ENCODE results near the gene TMEM209. TPM values are rescaled to one million over a fixed set of nuclear protein-coding genes. Genes with fewer than 3 reads are reported as not detected.

Gene TMEM209
- total RNA-seq, 1 donor from 2014 or later, result 15.4 TPM

GRCh38 chr7:130224210-130224609, 19.0 kb upstream of the TMEM209 start:
- no peaks in the 10 kb centered on the region for H3K36me3 Mint-ChIP-seq (ENCODE audit: unreplicated experiment)
- H3K27me3 Mint-ChIP-seq (ENCODE audit: unreplicated experiment), result no peaks in the 10 kb centered on the region
- no peak overlapping the region for H3K27ac Mint-ChIP-seq (ENCODE audit: unreplicated experiment)
- DNase-seq, result no peak
- TF ChIP-seq, protein P1, sequence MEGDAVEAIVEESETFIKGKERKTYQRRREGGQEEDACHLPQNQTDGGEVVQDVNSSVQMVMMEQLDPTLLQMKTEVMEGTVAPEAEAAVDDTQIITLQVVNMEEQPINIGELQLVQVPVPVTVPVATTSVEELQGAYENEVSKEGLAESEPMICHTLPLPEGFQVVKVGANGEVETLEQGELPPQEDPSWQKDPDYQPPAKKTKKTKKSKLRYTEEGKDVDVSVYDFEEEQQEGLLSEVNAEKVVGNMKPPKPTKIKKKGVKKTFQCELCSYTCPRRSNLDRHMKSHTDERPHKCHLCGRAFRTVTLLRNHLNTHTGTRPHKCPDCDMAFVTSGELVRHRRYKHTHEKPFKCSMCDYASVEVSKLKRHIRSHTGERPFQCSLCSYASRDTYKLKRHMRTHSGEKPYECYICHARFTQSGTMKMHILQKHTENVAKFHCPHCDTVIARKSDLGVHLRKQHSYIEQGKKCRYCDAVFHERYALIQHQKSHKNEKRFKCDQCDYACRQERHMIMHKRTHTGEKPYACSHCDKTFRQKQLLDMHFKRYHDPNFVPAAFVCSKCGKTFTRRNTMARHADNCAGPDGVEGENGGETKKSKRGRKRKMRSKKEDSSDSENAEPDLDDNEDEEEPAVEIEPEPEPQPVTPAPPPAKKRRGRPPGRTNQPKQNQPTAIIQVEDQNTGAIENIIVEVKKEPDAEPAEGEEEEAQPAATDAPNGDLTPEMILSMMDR (IDR thresholded peaks at IDR 0.05; ENCODE audit: partially characterized antibody, unreplicated experiment), result no peak
- H3K4me1 Mint-ChIP-seq (ENCODE audit: low read depth, unreplicated experiment), result no peaks in the 10 kb centered on the region
- peaks cover 1% of the 10 kb centered on the region for H3K9me3 Mint-ChIP-seq (ENCODE audit: unreplicated experiment)
- H3K4me3 Mint-ChIP-seq (ENCODE audit: unreplicated experiment), result no peak overlapping the region

- Mint-ChIP-seq H3K36me3 (ENCODE audit: unreplicated experiment) (no peaks in the 10 kb centered on the region), H3K9me3 (ENCODE audit: unreplicated experiment) (peaks cover 1% of the 10 kb centered on the region), H3K4me3 (ENCODE audit: unreplicated experiment) (no peak overlapping the region), H3K27me3 (ENCODE audit: unreplicated experiment) (no peaks in the 10 kb centered on the region), H3K27ac (ENCODE audit: unreplicated experiment) (no peak overlapping the region), H3K4me1 (ENCODE audit: low read depth, unreplicated experiment) (no peaks in the 10 kb centered on the region)
- TF ChIP-seq, protein P1 (IDR thresholded peaks at IDR 0.05; ENCODE audit: partially characterized antibody, unreplicated experiment), result no peak
- DNase-seq, result no peak
Measured at GRCh38 chr7:130223646-130224045, 18.4 kb upstream of the TMEM209 start.

DNA sequence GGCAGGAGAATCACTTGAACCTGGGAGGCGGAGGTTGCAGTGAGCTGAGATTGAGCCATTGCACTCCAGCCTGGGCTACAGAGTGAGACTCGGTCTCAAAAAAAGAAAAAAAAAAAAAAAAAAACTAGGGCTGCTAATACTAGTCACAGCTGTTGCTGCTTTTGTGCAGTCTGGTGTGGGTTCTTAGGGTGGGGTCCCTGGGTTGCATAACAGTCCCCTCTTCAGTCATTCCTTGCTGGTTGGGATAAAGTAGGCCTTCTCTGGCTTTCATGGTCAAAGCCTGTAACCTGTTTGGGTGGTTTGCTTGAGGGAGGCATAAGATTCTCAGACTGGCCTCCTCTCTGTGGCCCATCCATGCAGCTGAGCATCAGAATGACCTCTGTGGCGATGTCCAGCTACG, 16.5 kb upstream of the TMEM209 start:
- TF ChIP-seq, protein P1 (IDR thresholded peaks at IDR 0.05; ENCODE audit: partially characterized antibody, unreplicated experiment), result no peak
- H3K4me1 Mint-ChIP-seq (ENCODE audit: low read depth, unreplicated experiment), result no peaks in the 10 kb centered on the region
- no peak overlapping the region for H3K27ac Mint-ChIP-seq (ENCODE audit: unreplicated experiment)

DNA sequence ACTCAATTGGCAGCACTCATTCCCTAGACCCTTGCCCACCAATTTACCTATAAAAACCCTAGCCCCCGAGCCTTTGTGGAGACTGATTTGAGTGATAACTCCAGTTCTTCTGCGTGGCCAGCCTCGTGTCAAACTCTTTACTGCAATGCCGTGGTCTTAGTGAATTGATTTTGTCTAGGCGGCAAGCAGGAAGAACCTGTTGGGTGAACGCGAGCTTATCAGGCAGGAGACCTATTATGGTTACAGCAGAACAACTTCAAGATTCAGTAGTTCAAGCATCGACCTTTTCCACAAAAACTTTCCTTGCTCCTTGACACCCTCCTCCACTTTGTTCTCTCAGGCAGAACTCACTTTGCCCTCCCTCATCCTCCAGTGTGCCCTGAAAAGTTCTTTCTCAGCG, 14.7 kb upstream of the TMEM209 start:
- Mint-ChIP-seq H3K27me3 (ENCODE audit: unreplicated experiment) (no peaks in the 10 kb centered on the region), H3K4me3 (ENCODE audit: unreplicated experiment) (no peak overlapping the region), H3K4me1 (ENCODE audit: low read depth, unreplicated experiment) (no peaks in the 10 kb centered on the region), H3K27ac (ENCODE audit: unreplicated experiment) (no peak overlapping the region), H3K36me3 (ENCODE audit: unreplicated experiment) (no peaks in the 10 kb centered on the region), H3K9me3 (ENCODE audit: unreplicated experiment) (peaks cover 1% of the 10 kb centered on the region)
- no peak for DNase-seq
- TF ChIP-seq, protein P1 (IDR thresholded peaks at IDR 0.05; ENCODE audit: partially characterized antibody, unreplicated experiment), result no peak

More for the DNA sequence above, 16.5 kb upstream of the TMEM209 start:
- Mint-ChIP-seq H3K4me3 (ENCODE audit: unreplicated experiment) (no peak overlapping the region), H3K9me3 (ENCODE audit: unreplicated experiment) (peaks cover 1% of the 10 kb centered on the region), H3K27me3 (ENCODE audit: unreplicated experiment) (no peaks in the 10 kb centered on the region), H3K36me3 (ENCODE audit: unreplicated experiment) (no peaks in the 10 kb centered on the region)
- DNase-seq, result no peak

GRCh38 chr7:130218806-130219620, 13.8 kb upstream of the TMEM209 start:
- Mint-ChIP-seq H3K27me3 (ENCODE audit: unreplicated experiment) (no peaks in the 10 kb centered on the region), H3K9me3 (ENCODE audit: unreplicated experiment) (peaks cover 1% of the 10 kb centered on the region), H3K36me3 (ENCODE audit: unreplicated experiment) (no peaks in the 10 kb centered on the region), H3K4me3 (ENCODE audit: unreplicated experiment) (no peak overlapping the region), H3K4me1 (ENCODE audit: low read depth, unreplicated experiment) (no peaks in the 10 kb centered on the region), H3K27ac (ENCODE audit: unreplicated experiment) (no peak overlapping the region)
- TF ChIP-seq, protein P1 (IDR thresholded peaks at IDR 0.05; ENCODE audit: partially characterized antibody, unreplicated experiment), result no peak
- DNase-seq, result no peak
